Activated naive CD4-positive, alpha-beta T cell treated with anti-CD3 and anti-CD28 coated beads, Interleukin-2, amount 50 U/mL, for 72 hours (primary cell): ENCODE results near the gene MINDY4. TPM values are rescaled to one million over a fixed set of nuclear protein-coding genes. Genes with fewer than 3 reads are reported as not detected.

Source experiments
- ATAC-seq, 2 donors: fragments of 150-1000 bp; cut with Tn5 transposase; 2 replicates each; pipeline ENCODE4 v1.10.0; 2021; ENCODE audit warnings: mild to moderate bottlenecking in 2 of 2, moderate library complexity in 2 of 2
- DNase-seq, 2 donors: peaks; one replicate each; pipeline ENCODE4 v3.0.0; 2021 to 2022; ENCODE audit warnings: low spot score in 2 of 2
- H3K27ac Mint-ChIP-seq, 2 donors: one replicate each; pipeline ENCODE4 v1.8.0; 2022; ENCODE audit warnings: mild to moderate bottlenecking in 2 of 2, mixed read lengths in 2 of 2
- H3K36me3 Mint-ChIP-seq, 2 donors: one replicate each; pipeline ENCODE4 v1.8.0; 2022; ENCODE audit warnings: mixed read lengths in 2 of 2
- H3K9me3 Mint-ChIP-seq, 2 donors: one replicate each; pipeline ENCODE4 v1.8.0; 2022; ENCODE audit warnings: mixed read lengths in 2 of 2
- total RNA-seq, 2 donors: library from RNA; stranded (reverse); gene quantifications; one replicate each; pipeline ENCODE4 v1.2.3, GENCODE V29; 2022

Gene MINDY4
- total RNA-seq, 2 donors from 2014 or later: 0.32 to 1.9 TPM

DNA sequence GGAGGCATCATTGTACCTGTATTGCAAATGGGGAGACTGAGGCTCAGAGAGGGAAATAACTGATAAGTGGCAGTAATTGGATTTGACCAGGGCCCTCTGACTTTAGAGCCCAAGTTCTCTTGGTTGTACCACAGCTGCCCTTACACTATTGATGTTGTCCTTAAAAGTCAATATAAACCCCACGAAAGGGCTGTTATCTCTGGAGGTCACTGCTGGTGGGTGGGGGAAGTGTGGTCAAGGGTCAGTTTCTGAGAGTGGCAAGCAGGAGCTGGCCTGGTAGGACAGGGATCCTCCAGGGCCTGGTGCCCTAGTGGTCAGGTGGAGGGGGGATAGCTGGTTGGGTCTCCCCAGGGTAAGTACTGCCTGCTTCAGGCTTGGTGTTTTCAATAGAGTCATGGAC is 96.3 kb downstream of the MINDY4 start:
- H3K27ac Mint-ChIP-seq: no peak overlapping the region
- ATAC-seq (no peak), DNase-seq (no peak)
- H3K36me3 Mint-ChIP-seq: no peaks in the 10 kb centered on the region
- no peaks in the 10 kb centered on the region for H3K9me3 Mint-ChIP-seq

GRCh38 chr7:30869794-30870611 is 98.8 kb downstream of the MINDY4 start:
- Mint-ChIP-seq H3K27ac (no peak overlapping the region), H3K9me3 (no peaks in the 10 kb centered on the region), H3K36me3 (no peaks in the 10 kb centered on the region)
- DNase-seq (no peak), ATAC-seq (no peak)

GRCh38 chr7:30870821-30871518 is 99.8 kb downstream of the MINDY4 start:
- no peak overlapping the region for H3K27ac Mint-ChIP-seq
- no peak for DNase-seq

GRCh38 chr7:30871655-30872054 is 100.4 kb downstream of the MINDY4 start:
- H3K36me3 Mint-ChIP-seq: no peaks in the 10 kb centered on the region
- DNase-seq (no peak), ATAC-seq (no peak)
- H3K9me3 Mint-ChIP-seq: no peaks in the 10 kb centered on the region
- no peak overlapping the region for H3K27ac Mint-ChIP-seq

More at GRCh38 chr7:30870821-30871518, 99.8 kb downstream of the MINDY4 start:
- no peaks in the 10 kb centered on the region for H3K9me3 Mint-ChIP-seq
- H3K36me3 Mint-ChIP-seq: no peaks in the 10 kb centered on the region
- no peak for ATAC-seq

DNA sequence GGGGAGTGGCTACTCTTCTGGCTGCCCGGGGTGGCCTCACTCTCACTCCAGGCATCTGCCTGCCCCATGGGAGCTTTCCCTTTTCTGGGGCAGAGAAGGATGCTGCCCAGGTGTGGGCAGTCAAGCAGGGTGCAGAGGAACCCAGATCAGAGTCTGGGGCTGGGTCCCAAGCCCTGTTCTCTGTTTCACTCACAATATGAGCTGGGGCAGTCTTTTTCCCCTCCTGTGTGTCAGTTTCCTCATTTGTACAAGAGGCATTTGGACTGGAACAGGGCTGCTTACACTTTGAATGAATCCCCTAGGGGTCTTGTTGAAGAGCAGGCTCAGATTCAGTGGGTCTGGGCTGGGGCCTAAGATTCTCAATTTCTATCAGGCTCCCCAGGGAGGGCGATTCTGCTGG is 102.0 kb downstream of the MINDY4 start:
- Mint-ChIP-seq H3K9me3 (no peaks in the 10 kb centered on the region), H3K27ac (no peak overlapping the region), H3K36me3 (no peaks in the 10 kb centered on the region)
- DNase-seq: no peak
- no peak for ATAC-seq

- Mint-ChIP-seq H3K9me3 (no peaks in the 10 kb centered on the region), H3K27ac (no peak overlapping the region), H3K36me3 (no peaks in the 10 kb centered on the region)
- ATAC-seq (no peak), DNase-seq (no peak)
These were observed 102.4 kb downstream of the MINDY4 start for GRCh38 chr7:30873656-30874055.

- DNase-seq (no peak), ATAC-seq (no peak)
- Mint-ChIP-seq H3K9me3 (no peaks in the 10 kb centered on the region), H3K36me3 (no peaks in the 10 kb centered on the region), H3K27ac (no peak overlapping the region)
These were observed 103.6 kb downstream of the MINDY4 start for GRCh38 chr7:30874656-30875302.

DNA sequence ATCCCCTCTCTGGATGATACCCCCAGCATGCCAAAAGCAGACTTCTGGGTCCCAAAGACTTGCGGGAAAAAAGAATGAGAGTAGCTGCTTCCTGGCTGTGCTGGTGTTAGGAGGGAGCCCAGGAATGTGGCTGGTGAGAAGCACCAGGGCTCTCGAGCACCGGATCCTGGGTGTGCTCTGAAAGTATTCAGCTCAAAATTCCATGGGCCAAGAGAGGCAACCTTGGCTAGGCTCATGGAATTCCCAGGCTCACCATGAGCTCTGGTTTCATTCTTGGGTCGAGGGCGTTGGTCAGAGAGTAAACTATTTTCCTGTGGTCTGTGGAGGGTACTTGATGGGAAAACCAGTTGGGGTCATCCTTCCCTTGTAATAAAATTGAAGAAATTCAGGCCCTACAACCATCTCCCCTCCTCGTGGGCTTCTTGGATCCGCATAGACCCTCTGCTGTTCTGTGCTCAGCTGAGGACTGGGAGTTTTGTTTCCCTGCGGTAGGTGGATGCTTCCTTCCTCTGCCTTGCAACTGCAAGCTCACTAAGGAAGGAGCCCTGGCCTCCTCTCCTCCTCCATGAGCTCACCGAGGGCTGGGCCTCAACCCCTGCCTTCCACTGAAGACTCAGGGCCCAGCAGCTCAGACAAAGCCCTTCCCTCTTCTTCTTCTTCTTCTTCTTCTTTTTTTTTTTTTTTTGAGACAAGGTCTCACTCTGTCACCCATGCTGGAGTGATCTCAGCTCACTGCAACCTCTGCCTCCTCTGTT is 106.0 kb downstream of the MINDY4 start:
- Mint-ChIP-seq H3K9me3 (no peaks in the 10 kb centered on the region), H3K27ac (no peak overlapping the region), H3K36me3 (no peaks in the 10 kb centered on the region)
- DNase-seq: no peak
- ATAC-seq: no peak

- ATAC-seq (no peak), DNase-seq (no peak)
- no peak overlapping the region for H3K27ac Mint-ChIP-seq
- H3K9me3 Mint-ChIP-seq: no peaks in the 10 kb centered on the region
- H3K36me3 Mint-ChIP-seq: no peaks in the 10 kb centered on the region
These were observed 106.8 kb downstream of the MINDY4 start for GRCh38 chr7:30877993-30878392.

- Mint-ChIP-seq H3K27ac (no peak overlapping the region), H3K36me3 (no peaks in the 10 kb centered on the region), H3K9me3 (no peaks in the 10 kb centered on the region)
- no peak for DNase-seq
- no peak for ATAC-seq
These were observed 108.2 kb downstream of the MINDY4 start for GRCh38 chr7:30879139-30880124.

GRCh38 chr7:30880125-30880720 is 109.0 kb downstream of the MINDY4 start:
- Mint-ChIP-seq H3K9me3 (no peaks in the 10 kb centered on the region), H3K36me3 (no peaks in the 10 kb centered on the region), H3K27ac (no peak overlapping the region)
- ATAC-seq (no peak), DNase-seq (no peak)

DNA sequence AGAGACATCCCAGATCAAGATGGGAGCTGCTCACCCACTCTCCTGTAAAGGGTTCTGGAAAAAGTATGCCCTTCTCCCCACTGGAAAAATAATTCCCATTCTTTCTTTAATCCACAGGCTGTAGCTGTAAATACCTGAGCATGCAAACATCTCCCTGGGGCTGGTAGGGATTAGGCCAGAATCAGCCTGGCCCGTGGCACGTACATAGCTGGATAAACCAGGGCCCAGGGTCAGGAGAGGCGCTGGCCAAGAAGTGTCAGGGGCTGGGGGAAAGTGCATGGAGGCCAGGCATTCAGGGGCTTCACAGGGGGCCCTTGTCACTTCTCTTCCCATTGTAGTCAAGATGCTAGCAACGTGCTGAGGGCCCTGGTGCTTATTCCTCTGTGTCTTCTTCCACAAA is 109.7 kb downstream of the MINDY4 start:
- Mint-ChIP-seq H3K36me3 (no peaks in the 10 kb centered on the region), H3K9me3 (no peaks in the 10 kb centered on the region)

DNA sequence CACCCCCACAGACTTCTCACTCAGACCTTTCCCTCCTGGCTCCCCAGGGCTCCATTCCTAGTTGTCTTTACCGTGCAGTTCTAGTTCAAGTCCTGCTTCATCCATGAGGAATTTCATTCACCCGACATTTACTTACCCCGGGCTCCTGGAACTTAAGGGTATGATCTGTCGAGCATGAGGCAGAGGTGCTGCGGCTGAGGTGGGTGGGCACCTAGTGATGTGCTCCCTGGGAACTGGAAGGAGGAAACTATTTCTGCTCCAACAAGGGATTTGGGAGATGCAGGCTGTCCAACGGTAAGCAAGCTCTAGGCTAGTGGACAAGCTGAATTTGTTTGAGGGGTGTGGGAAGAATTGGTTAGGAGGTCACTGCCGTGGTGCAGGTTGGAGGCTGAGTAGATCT is 110.2 kb downstream of the MINDY4 start:
- H3K9me3 Mint-ChIP-seq: no peaks in the 10 kb centered on the region
- ATAC-seq: no peak
- peak overlapping the region in 1 of 2 donors; percentile 13 for H3K27ac Mint-ChIP-seq
- DNase-seq: no peak
- no peaks in the 10 kb centered on the region for H3K36me3 Mint-ChIP-seq

More for the DNA sequence above, 109.7 kb downstream of the MINDY4 start:
- no peak for ATAC-seq
- no peak overlapping the region for H3K27ac Mint-ChIP-seq
- no peak for DNase-seq

DNA sequence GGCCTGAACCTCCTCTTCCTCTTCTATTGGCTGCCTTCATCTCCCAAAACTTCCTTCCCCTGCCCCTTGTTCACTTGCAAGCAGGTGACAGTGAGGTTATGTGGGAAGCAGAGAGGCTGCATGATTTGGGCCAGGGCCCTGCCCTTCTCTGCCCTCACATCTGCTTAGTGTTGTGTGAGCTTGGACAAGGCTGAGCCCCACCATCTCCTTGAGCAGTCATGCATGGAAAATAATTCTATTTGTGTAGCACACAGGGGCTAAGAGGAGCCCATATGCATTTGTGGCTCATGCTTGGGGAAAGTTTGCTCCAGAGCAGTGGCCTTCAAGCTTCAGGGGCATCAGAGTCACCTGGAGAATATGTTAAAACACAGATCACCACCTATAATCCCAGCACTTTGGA is 113.7 kb downstream of the MINDY4 start:
- Mint-ChIP-seq H3K9me3 (no peaks in the 10 kb centered on the region), H3K36me3 (no peaks in the 10 kb centered on the region), H3K27ac (no peak overlapping the region)
- DNase-seq (no peak), ATAC-seq (no peak)

DNA sequence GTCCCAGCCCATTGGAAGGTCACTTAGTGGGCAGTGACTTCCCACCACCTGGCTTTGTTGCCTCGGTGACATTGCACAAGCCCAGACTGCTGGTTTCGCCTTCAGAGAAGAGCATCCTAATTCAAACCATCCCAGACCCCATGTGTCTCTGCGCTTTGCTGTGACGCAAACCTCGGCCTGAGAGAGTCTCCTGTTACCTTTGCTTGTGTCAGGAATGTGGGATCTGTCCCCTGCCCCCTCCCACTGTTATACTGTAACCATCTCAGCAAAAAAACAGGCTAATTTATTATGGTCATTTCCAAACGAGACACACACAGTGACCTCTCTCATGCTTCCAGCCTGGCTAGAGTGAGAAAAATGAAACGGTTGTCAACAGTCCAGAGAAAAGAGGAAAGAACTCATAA is 115.4 kb downstream of the MINDY4 start:
- Mint-ChIP-seq H3K36me3 (peaks cover 0 to 6% of the 10 kb centered on the region in 2 donors), H3K27ac (no peak overlapping the region), H3K9me3 (peaks cover 0 to 9% of the 10 kb centered on the region in 2 donors)
- DNase-seq (no peak), ATAC-seq (no peak)
